Nephron progenitor cell (in vitro differentiated cells): ENCODE measurements around the gene BIN2.
"Not testable (repeated sequence)": the region's sequence is repeated elsewhere in the genome, so short reads cannot be mapped to it uniquely, and the experiment has no call there.

Source experiments
- DNase-seq: peaks from one replicate; pipeline ENCODE4 v3.0.0; 2021
- H3K27ac Mint-ChIP-seq: 2 replicates; pipeline ENCODE4 v1.8.0; 2021; ENCODE audit warnings: mild to moderate bottlenecking, moderate library complexity, mixed read lengths
- H3K27me3 Mint-ChIP-seq: 2 replicates; pipeline ENCODE4 v1.8.0; 2021; ENCODE audit warnings: mild to moderate bottlenecking, low read depth, mixed read lengths; ENCODE audit not compliant: poor library complexity
- H3K36me3 Mint-ChIP-seq: 2 replicates; pipeline ENCODE4 v1.8.0; 2021; ENCODE audit warnings: low read depth, mixed read lengths
- H3K4me1 Mint-ChIP-seq: 2 replicates; pipeline ENCODE4 v1.8.0; 2021; ENCODE audit warnings: mixed read lengths
- H3K4me3 Mint-ChIP-seq: 2 replicates; pipeline ENCODE4 v1.8.0; 2021; ENCODE audit warnings: mild to moderate bottlenecking, moderate library complexity, mixed read lengths
- H3K9me3 Mint-ChIP-seq: 2 replicates; pipeline ENCODE4 v1.8.0; 2021; ENCODE audit warnings: mild to moderate bottlenecking, moderate library complexity, mixed read lengths
- TF ChIP-seq, protein P1 (sequence below): fragments of 200-600 bp; sonication (generic); IDR thresholded peaks from 2 replicates; pipeline ENCODE4 v1.5.0; 2021; ENCODE audit warnings: antibody characterized with exemption

BIN2 gene

DNA sequence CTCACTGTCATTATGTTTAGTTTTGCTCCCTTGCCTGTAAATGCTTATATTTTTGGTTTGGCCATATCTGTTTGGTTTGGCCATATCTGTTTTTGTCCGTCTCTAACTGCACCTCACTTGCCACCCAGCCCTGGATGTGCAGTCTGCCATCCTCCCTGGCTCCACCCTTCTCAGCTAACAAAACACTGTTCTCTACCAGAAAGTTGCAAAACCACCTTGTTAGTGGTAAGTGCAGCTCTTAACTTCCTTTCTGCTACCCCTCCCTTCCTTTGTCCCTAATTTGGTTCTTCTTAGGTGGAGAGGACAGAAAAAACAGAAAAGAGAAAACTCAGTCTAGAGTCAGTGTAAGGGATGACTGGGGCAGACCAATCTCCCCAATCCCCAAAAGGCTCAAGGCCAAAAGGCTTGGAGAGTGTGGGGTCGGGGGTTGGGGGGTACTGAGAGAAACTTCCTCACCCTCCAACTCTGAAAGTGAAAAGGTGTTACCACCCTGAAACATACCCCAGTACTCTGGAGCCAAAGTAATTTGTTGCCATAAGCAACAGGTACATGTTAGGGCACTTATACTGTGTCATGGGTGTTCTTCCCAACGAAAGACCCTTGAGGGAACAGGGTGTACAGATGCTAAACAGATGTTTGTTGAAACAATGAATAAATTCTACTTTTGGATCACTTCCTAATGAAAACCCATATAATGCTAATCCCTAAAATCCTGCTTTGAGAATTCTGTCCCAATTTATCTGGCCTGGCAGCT, 5.0 kb downstream of the BIN2 start:
- Mint-ChIP-seq H3K9me3 (peaks cover 6% of the 10 kb centered on the region), H3K36me3 (no peaks in the 10 kb centered on the region), H3K4me1 (peaks cover 33% of the 10 kb centered on the region), H3K27ac (no peak overlapping the region), H3K4me3 (no peak overlapping the region), H3K27me3 (peaks cover 6% of the 10 kb centered on the region)
- DNase-seq: no peak
- TF ChIP-seq, protein P1, sequence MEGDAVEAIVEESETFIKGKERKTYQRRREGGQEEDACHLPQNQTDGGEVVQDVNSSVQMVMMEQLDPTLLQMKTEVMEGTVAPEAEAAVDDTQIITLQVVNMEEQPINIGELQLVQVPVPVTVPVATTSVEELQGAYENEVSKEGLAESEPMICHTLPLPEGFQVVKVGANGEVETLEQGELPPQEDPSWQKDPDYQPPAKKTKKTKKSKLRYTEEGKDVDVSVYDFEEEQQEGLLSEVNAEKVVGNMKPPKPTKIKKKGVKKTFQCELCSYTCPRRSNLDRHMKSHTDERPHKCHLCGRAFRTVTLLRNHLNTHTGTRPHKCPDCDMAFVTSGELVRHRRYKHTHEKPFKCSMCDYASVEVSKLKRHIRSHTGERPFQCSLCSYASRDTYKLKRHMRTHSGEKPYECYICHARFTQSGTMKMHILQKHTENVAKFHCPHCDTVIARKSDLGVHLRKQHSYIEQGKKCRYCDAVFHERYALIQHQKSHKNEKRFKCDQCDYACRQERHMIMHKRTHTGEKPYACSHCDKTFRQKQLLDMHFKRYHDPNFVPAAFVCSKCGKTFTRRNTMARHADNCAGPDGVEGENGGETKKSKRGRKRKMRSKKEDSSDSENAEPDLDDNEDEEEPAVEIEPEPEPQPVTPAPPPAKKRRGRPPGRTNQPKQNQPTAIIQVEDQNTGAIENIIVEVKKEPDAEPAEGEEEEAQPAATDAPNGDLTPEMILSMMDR: no peak

DNA sequence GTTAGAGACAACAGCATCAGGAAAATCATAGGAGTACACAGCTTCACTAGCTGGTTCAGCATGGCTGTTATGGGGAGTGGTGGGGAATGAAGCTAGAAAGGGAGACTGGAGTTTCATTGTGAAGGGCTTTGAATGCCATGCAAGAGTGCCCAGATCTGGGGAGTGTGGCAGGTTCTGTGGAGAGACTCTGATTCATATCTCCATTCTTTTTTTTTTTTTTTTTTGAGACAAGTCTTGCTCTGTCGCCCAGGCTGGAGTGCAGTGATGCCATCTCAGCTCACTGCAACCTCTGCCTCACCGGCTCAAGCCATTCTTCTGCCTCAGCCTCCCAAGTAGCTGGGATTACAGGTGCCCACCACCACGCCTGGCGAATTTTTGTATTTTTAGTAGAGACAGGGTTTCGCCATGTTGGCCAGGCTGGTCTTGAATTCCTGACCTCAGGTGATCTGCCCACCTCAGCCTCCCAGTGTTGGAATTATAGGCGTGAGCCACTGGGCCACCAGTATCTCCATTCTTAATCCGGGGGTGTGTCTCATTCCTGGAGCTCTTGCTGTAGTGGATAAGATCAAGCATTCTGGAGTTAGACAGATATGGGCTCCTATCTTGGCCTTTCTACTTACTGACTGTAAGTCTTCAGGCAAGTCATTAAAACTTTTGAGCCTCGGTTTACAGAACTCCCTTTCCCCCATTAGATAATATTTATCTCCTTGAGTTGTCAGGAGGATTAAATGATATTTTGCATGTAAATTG, 5.7 kb downstream of the BIN2 start:
- not testable (repeated sequence) for H3K27me3 Mint-ChIP-seq, H3K36me3 Mint-ChIP-seq, H3K9me3 Mint-ChIP-seq, H3K27ac Mint-ChIP-seq, DNase-seq, H3K4me3 Mint-ChIP-seq
- peaks cover 33% of the 10 kb centered on the region for H3K4me1 Mint-ChIP-seq

DNA sequence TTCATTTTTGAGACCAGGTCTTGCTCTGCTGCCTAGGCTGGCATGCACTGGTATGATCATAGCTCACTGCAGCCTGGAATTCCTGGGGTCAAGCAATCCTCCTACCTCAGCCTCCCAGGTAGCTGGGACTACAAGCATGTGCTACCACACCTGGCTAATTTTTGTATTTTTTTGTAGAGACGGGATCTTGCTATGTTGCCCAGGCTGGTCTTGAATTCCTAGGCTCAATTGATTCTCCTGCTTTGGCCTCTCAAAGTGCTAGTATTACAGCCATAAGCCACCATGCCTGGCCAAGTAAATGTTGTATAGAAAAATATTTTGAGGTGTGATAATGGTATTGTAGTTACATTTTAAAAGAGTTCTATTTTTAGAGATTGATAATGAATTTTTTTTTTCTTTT, 12.6 kb downstream of the BIN2 start:
- H3K4me3 Mint-ChIP-seq: no peak overlapping the region
- TF ChIP-seq, protein P1: no peak
- H3K27me3 Mint-ChIP-seq: peaks cover 12% of the 10 kb centered on the region
- DNase-seq: no peak
- H3K9me3 Mint-ChIP-seq: no peaks in the 10 kb centered on the region
- peaks cover 14% of the 10 kb centered on the region for H3K4me1 Mint-ChIP-seq
- no peaks in the 10 kb centered on the region for H3K36me3 Mint-ChIP-seq
- H3K27ac Mint-ChIP-seq: no peak overlapping the region

DNA sequence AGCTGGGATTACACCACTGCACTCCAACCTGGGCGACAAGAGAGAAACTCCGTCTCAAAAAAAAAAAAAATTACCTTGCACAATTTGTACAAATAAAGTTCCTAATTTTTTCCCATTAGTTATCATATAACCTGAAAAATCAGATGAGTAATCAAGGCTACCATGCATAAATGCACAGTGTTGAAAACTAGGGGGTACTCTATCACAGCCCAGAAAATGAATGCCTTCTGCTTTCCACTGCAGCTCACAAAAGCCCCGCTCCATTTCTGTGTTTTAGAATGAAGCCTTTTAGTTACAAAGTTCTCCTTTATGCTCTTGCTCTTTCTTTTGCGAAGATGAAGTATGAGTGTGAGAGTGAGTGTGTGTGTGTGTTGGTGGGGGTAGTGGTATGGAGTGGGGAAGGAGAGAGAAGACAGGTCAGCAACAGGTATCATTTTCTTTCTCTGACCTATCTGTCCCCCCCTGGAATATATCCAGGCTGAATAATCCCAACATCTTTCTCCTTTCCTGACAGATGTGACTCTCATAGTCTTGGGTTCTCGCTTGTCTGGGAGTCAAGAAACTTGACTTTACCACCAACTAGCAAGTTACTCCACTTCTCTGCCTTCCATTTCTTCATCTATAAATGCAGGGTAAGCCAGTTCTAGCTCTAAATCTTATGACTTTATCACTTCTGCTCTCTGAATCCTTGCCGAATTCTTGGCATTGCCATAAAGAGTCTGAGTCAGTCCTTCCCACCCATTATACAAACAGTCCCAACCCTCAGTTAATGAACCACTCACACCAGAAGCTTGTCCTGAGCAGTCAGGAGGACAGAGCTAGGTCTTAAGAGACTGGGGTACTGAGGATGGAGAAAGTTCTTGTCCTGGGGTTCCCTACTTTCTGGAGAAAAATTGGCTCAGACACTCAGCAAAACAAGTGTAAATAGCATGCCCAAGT, 16.1 kb downstream of the BIN2 start:
- H3K9me3 Mint-ChIP-seq: no peaks in the 10 kb centered on the region
- H3K36me3 Mint-ChIP-seq: no peaks in the 10 kb centered on the region
- TF ChIP-seq, protein P1: no peak
- DNase-seq: no peak
- H3K4me3 Mint-ChIP-seq: no peak overlapping the region
- H3K4me1 Mint-ChIP-seq: peaks cover 14% of the 10 kb centered on the region
- H3K27ac Mint-ChIP-seq: no peak overlapping the region
- peaks cover 11% of the 10 kb centered on the region for H3K27me3 Mint-ChIP-seq

DNA sequence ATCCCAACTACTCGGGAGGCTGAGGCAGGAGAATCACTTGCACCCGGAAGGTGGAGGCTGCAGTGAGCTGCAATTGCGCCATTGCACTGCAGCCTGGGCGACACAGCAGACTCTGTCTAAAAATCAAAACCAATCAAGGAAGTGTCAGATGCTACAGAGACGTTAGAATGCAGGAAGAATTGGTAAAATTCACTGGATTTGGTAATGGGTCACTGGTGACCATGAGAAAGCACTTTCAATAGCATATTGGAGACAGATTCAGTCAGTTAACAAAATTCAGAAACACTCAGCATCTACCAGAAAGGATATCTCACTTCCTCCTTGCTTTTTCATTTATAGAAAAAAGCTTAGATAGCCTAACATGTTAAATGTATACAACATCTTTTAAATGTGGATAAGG, 17.5 kb downstream of the BIN2 start:
- no peak for DNase-seq
- H3K27me3 Mint-ChIP-seq: peaks cover 14% of the 10 kb centered on the region
- no peak overlapping the region for H3K4me3 Mint-ChIP-seq
- no peak overlapping the region for H3K27ac Mint-ChIP-seq
- H3K36me3 Mint-ChIP-seq: no peaks in the 10 kb centered on the region
- no peaks in the 10 kb centered on the region for H3K9me3 Mint-ChIP-seq
- TF ChIP-seq, protein P1: no peak
- H3K4me1 Mint-ChIP-seq: peaks cover 14% of the 10 kb centered on the region

DNA sequence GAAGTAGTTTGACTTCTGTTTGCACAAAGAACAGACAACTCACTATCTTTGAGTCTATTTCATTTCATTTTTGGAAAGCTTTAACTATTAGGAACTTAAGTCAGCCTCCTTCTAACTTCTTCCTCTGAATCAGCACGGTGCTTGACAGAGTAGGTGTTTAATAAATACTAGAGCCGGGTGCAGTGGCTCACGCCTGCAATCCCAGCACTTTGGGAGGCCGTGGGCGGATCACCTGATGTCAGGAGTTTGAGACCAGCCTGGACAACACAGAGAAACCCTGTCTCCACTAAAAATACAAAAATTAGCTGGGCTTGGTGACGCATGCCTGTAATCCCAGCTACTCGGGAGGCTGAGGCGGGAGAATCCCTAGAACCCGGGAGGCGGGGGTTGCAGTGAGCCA, 23.2 kb downstream of the BIN2 start:
- H3K4me1 Mint-ChIP-seq: peaks cover 10% of the 10 kb centered on the region
- H3K27me3 Mint-ChIP-seq, H3K9me3 Mint-ChIP-seq, H3K27ac Mint-ChIP-seq, DNase-seq, H3K36me3 Mint-ChIP-seq, H3K4me3 Mint-ChIP-seq: not testable (repeated sequence)
